Esophagus muscularis mucosa (tissue), 4 donors: ENCODE measurements around the gene ETV6. TPM values are rescaled to one million over a fixed set of nuclear protein-coding genes. Genes with fewer than 3 reads are reported as not detected.

Source experiments
- DNase-seq: peaks from one replicate; pipeline ENCODE4 v3.0.0-alpha.2; 2017; ENCODE audit errors: extremely low spot score
- H3K27ac ChIP-seq, 4 donors: fragments of 200-600 bp; sonication (generic); replicated peaks in 1 of 4; 1 replicate in 3 of 4; 2 replicates in 1 of 4; pipeline ENCODE4 v1.5.1; 2016 to 2019; ENCODE audit warnings: mild to moderate bottlenecking in 1 of 4
- H3K27me3 ChIP-seq, 4 donors: fragments of 200-600 bp; sonication (generic); one replicate each; pipeline versions ENCODE4 v1.5.1 to v1.6.0; 2016 to 2019
- H3K36me3 ChIP-seq, 4 donors: fragments of 200-600 bp; sonication (generic); one replicate each; pipeline ENCODE4 v1.5.1; 2016 to 2019
- H3K4me1 ChIP-seq, 4 donors: fragments of 200-600 bp; sonication (generic); one replicate each; pipeline ENCODE4 v1.5.1; 2016 to 2019
- H3K4me3 ChIP-seq, 4 donors: fragments of 200-600 bp; sonication (generic); 1 replicate in 2 of 4; 2 replicates in 2 of 4; pipeline ENCODE4 v1.5.1; 2016 to 2019; ENCODE audit warnings: mild to moderate bottlenecking in 4 of 4, moderate library complexity in 1 of 4
- H3K9me3 ChIP-seq, 4 donors: fragments of 200-600 bp; sonication (generic); 1 replicate in 3 of 4; 2 replicates in 1 of 4; pipeline ENCODE4 v1.5.1; 2016 to 2019
- EP300 ChIP-seq: sonication (generic); formaldehyde crosslinking; IDR thresholded peaks from one replicate; pipeline ENCODE4 v1.6.1; 2017; ENCODE audit warnings: antibody characterized with exemption
- POLR2A ChIP-seq: fragments of 450-650 bp; IDR thresholded peaks from one replicate; pipeline ENCODE4 v1.6.1; 2017; ENCODE audit warnings: antibody characterized with exemption, moderate library complexity, mild to moderate bottlenecking, low read depth
- POLR2AphosphoS5 ChIP-seq, 2 donors: sonication (generic); formaldehyde crosslinking; IDR thresholded peaks; one replicate each; pipeline ENCODE4 v1.6.1; 2017; ENCODE audit warnings: antibody characterized with exemption in 2 of 2
- WGBS: methylation state at CpG from one replicate; pipeline ENCODE4 v1.1.5; 2018; 5-methylcytosine and 5-hydroxymethylcytosine counted together
- intact Hi-C: fragments of 100-400 bp; cut with DNase I; formaldehyde crosslinking; loops from one replicate; pipeline ENCODE4 v1.15.1; 2023
- total RNA-seq, 4 donors: library from RNA; depleted of rRNA; stranded (reverse); fragments of >200 nt; gene quantifications; one replicate each; pipeline versions ENCODE4 v1.1.0 to v1.2.1, GENCODE V29; 2016
- TF ChIP-seq, protein P1 (sequence below), 3 experiments: fragments of 200-600 bp in 2 of 3; fragments of 450-650 bp in 1 of 3; sonication (generic) in 2 of 3; IDR thresholded peaks; one replicate each; pipeline ENCODE4 v1.5.1; 2017 to 2019; ENCODE audit warnings: antibody characterized with exemption in 3 of 3, mild to moderate bottlenecking in 2 of 3, moderate library complexity in 1 of 3

The ETV6 gene
- total RNA-seq, 4 donors from 2014 or later: 22.4 to 29.6 (median 25.3) TPM

- Histone ChIP-seq H3K4me1 (peaks cover 54 to 94% (median 79%) of the 10 kb centered on the region in 4 donors), H3K9me3 (no peaks in the 10 kb centered on the region), H3K27ac (peak overlapping the region; percentile 23 to 78 (median 52)), H3K27me3 (no peaks in the 10 kb centered on the region), H3K36me3 (no peaks in the 10 kb centered on the region), H3K4me3 (no peak overlapping the region)
- TF ChIP-seq POLR2A: no peak
- TF ChIP-seq, protein P1, sequence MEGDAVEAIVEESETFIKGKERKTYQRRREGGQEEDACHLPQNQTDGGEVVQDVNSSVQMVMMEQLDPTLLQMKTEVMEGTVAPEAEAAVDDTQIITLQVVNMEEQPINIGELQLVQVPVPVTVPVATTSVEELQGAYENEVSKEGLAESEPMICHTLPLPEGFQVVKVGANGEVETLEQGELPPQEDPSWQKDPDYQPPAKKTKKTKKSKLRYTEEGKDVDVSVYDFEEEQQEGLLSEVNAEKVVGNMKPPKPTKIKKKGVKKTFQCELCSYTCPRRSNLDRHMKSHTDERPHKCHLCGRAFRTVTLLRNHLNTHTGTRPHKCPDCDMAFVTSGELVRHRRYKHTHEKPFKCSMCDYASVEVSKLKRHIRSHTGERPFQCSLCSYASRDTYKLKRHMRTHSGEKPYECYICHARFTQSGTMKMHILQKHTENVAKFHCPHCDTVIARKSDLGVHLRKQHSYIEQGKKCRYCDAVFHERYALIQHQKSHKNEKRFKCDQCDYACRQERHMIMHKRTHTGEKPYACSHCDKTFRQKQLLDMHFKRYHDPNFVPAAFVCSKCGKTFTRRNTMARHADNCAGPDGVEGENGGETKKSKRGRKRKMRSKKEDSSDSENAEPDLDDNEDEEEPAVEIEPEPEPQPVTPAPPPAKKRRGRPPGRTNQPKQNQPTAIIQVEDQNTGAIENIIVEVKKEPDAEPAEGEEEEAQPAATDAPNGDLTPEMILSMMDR (IDR thresholded peaks at IDR 0.05): no peak
- no peak for TF ChIP-seq POLR2AphosphoS5 (IDR thresholded peaks at IDR 0.05)
- TF ChIP-seq EP300: no peak
- WGBS: 33% methylated on average over 3 of the region's 3 CpGs
- no peak for DNase-seq
- intact Hi-C loops: no loop called here
Observed at GRCh38 chr12:11814374-11814773, 164.9 kb downstream of the ETV6 start.

DNA sequence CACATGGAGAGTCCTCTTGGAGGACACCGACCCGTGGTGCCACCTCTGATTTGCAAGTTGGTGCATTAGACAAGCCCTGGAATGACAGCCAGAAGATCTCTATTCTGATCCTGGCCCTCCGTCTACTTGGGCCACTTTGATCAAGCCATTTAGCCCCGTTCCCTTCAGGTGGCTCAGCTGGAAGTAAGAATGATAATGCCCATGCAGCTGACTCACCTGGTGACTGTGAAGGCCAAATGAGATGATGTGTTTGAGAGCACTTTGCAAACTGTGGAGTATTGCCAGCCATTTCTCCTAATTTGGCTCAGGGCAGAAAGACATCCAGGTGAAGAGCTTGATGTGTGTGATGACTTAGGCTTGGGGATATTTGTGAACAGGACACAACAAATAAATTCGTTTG is 165.9 kb downstream of the ETV6 start:
- Histone ChIP-seq H3K36me3 (no peaks in the 10 kb centered on the region), H3K4me3 (no peak overlapping the region), H3K4me1 (peaks cover 54 to 88% (median 77%) of the 10 kb centered on the region in 4 donors), H3K9me3 (no peaks in the 10 kb centered on the region), H3K27me3 (no peaks in the 10 kb centered on the region), H3K27ac (peak overlapping the region; percentile 44 to 78 (median 52))
- TF ChIP-seq, protein P1 (IDR thresholded peaks at IDR 0.05): no peak
- no peak for TF ChIP-seq EP300
- no peak for TF ChIP-seq POLR2A
- TF ChIP-seq POLR2AphosphoS5 (IDR thresholded peaks at IDR 0.05): no peak
- 93% methylated on average over 3 of the region's 5 CpGs for WGBS
- intact Hi-C loops: no loop called here
- no peak for DNase-seq

DNA sequence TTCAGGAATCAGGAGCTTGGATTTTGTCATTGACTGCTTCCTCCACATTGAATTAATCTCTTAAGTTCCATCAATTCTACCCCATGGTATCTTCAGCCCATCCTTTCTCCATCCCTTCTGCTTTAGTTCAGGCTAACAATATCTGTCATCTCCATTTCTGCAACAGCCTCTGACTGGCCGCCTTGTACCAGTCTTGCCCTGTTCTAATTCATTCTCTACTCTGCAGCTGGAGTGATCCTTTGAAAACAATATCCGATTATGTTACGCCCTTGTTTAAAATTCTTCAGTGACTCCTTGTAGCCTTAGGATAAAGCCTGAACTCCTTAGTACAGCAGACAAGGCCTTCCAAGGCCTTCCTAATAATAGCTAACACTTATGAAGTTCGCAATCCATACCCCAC is 170.2 kb downstream of the ETV6 start:
- peak overlapping the region in 1 of 4 donors; percentile 70 for H3K27ac ChIP-seq
- intact Hi-C loops: no loop called here
- TF ChIP-seq POLR2AphosphoS5 (IDR thresholded peaks at IDR 0.05): no peak
- no peak for TF ChIP-seq POLR2A
- TF ChIP-seq EP300: no peak
- TF ChIP-seq, protein P1 (IDR thresholded peaks at IDR 0.05): no peak
- 86% methylated on average over 4 of the region's 4 CpGs for WGBS
- no peaks in the 10 kb centered on the region for H3K27me3 ChIP-seq
- H3K36me3 ChIP-seq: no peaks in the 10 kb centered on the region
- no peak overlapping the region for H3K4me3 ChIP-seq
- DNase-seq: no peak
- no peaks in the 10 kb centered on the region for H3K9me3 ChIP-seq
- peaks cover 23 to 77% (median 64%) of the 10 kb centered on the region in 4 donors for H3K4me1 ChIP-seq

- peak overlapping the region in 2 of 4 donors; percentile 70 to 73 for H3K27ac ChIP-seq
- no peak for DNase-seq
- no peaks in the 10 kb centered on the region for H3K9me3 ChIP-seq
- no peak for TF ChIP-seq POLR2A
- TF ChIP-seq EP300: no peak
- TF ChIP-seq, protein P1 (IDR thresholded peaks at IDR 0.05): no peak
- no peak for TF ChIP-seq POLR2AphosphoS5 (IDR thresholded peaks at IDR 0.05)
- 99% methylated on average over 3 of the region's 3 CpGs for whole genome bisulfite sequencing
- H3K4me1 ChIP-seq: peaks cover 15 to 77% (median 64%) of the 10 kb centered on the region in 4 donors
- H3K36me3 ChIP-seq: no peaks in the 10 kb centered on the region
- H3K27me3 ChIP-seq: no peaks in the 10 kb centered on the region
- no peak overlapping the region for H3K4me3 ChIP-seq
- intact Hi-C loops: no loop called here
Observed at GRCh38 chr12:11820476-11820875, 171.0 kb downstream of the ETV6 start.
